H1 (cell line): Measurements from ENCODE around the gene MRPL36. TPM values are rescaled to one million over a fixed set of nuclear protein-coding genes. Genes with fewer than 3 reads are reported as not detected.
A peak's percentile ranks its signal among the peaks of the same experiment; 100 is the strongest.

Experiments used
- CTCF ChIA-PET: fragments of 300-600 bp; sonication (Branson Sonifier 250); formaldehyde crosslinking; loops from one replicate; lab custom pipeline; 2021; ENCODE audit not compliant: partially characterized antibody; lab: Charles Lee
- POLR2A ChIA-PET: fragments of 300-600 bp; sonication (Branson Sonifier 250); formaldehyde crosslinking; loops from one replicate; lab custom pipeline; 2021; ENCODE audit warnings: inconsistent platforms; ENCODE audit not compliant: partially characterized antibody; lab: Charles Lee
- DNase-seq, 2 experiments: peaks; one replicate each; pipeline versions ENCODE4 v3.0.0 to v3.0.0-alpha.2; 2010 to 2022; ENCODE audit warnings: low spot score in 2 of 2, low read depth in 1 of 2, mixed read lengths in 1 of 2
- FAIRE-seq: peaks from 2 replicates; lab custom pipeline; 2011; peaks lifted over from hg19 to GRCh38; lab: Jason Lieb, UNC
- H2AFZ ChIP-seq: 2 replicates; pipeline ENCODE4 v1.8.1; 2012; ENCODE audit warnings: low read length, inconsistent platforms
- H2AK5ac ChIP-seq: 2 replicates; pipeline ENCODE4 v1.6.1; 2013; ENCODE audit warnings: low read depth, low read length
- H2BK120ac ChIP-seq: replicated peaks from 2 replicates; pipeline ENCODE3; 2013; ENCODE audit warnings: low read depth, low read length, inconsistent platforms
- H2BK12ac ChIP-seq: 2 replicates; pipeline ENCODE4 v1.6.1; 2013; ENCODE audit warnings: low read depth, low read length
- H2BK15ac ChIP-seq: 2 replicates; pipeline ENCODE4 v1.6.1; 2013; ENCODE audit warnings: low read length
- H2BK20ac ChIP-seq: 2 replicates; pipeline ENCODE4 v1.6.1; 2013; ENCODE audit warnings: low read length
- H2BK5ac ChIP-seq: 2 replicates; pipeline ENCODE4 v1.6.1; 2013; ENCODE audit warnings: low read depth, low read length
- H3K14ac ChIP-seq: 2 replicates; pipeline ENCODE4 v1.6.1; 2013; ENCODE audit warnings: inconsistent platforms; ENCODE audit not compliant: insufficient read length
- H3K18ac ChIP-seq: 2 replicates; pipeline ENCODE4 v1.6.1; 2013; ENCODE audit warnings: low read length; ENCODE audit errors: extremely low read depth
- H3K23ac ChIP-seq: 2 replicates; pipeline ENCODE4 v1.6.1; 2013; ENCODE audit warnings: inconsistent platforms; ENCODE audit not compliant: insufficient read length
- H3K23me2 ChIP-seq: 2 replicates; pipeline ENCODE4 v1.6.1; 2013; ENCODE audit warnings: low read depth, low read length
- H3K27ac ChIP-seq: 2 replicates; pipeline ENCODE4 v1.6.1; 2011; ENCODE audit warnings: low read depth, low read length, inconsistent platforms
- H3K27me3 ChIP-seq, 4 experiments: replicated peaks in 1 of 4; 1 replicate in 1 of 4; 2 replicates in 3 of 4; pipeline versions ENCODE4 v1.6.1 to v1.8.1; 2011 to 2013; ENCODE audit warnings: low read length in 3 of 4, mild to moderate bottlenecking in 3 of 4, inconsistent platforms in 2 of 4, mixed read lengths in 2 of 4, moderate library complexity in 1 of 4; ENCODE audit not compliant: control insufficient read depth in 3 of 4, insufficient read depth in 3 of 4; ENCODE audit errors: extremely low read depth in 1 of 4
- H3K36me3 ChIP-seq, 4 experiments: 2 replicates each; pipeline versions ENCODE4 v1.6.1 to v1.8.1; 2011 to 2013; ENCODE audit warnings: mild to moderate bottlenecking in 4 of 4, low read length in 3 of 4, moderate library complexity in 2 of 4, control low read depth in 1 of 4, inconsistent platforms in 1 of 4; ENCODE audit not compliant: insufficient read depth in 4 of 4, control insufficient read depth in 2 of 4
- H3K4ac ChIP-seq: replicated peaks from 2 replicates; pipeline ENCODE3; 2013; ENCODE audit warnings: low read length, low read depth, mixed read lengths, inconsistent platforms; ENCODE audit not compliant: insufficient read length
- H3K4me1 ChIP-seq, 4 experiments: replicated peaks in 1 of 4; 1 replicate in 1 of 4; 2 replicates in 3 of 4; pipeline versions ENCODE4 v1.6.1 to v1.8.1; 2011 to 2013; ENCODE audit warnings: low read length in 3 of 4, inconsistent platforms in 2 of 4, mixed read lengths in 1 of 4; ENCODE audit not compliant: insufficient read depth in 4 of 4, control insufficient read depth in 3 of 4
- H3K4me2 ChIP-seq, 2 experiments: 2 replicates each; pipeline versions ENCODE4 v1.6.1 to v1.8.1; 2011 to 2013; ENCODE audit warnings: low read depth in 2 of 2, low read length in 2 of 2, control low read depth in 1 of 2, inconsistent platforms in 1 of 2, mild to moderate bottlenecking in 1 of 2; ENCODE audit not compliant: insufficient read depth in 1 of 2
- H3K4me3 ChIP-seq, 4 experiments: fragments of 200-600, 300-600 bp in 1 of 4; sonication (generic), shearing (Covaris generic), sonication (Bioruptor Twin) in 1 of 4; 2 replicates each; pipeline versions ENCODE4 v1.5.1 to v1.8.1; 2011 to 2016; ENCODE audit warnings: low read length in 4 of 4, low read depth in 3 of 4, control low read depth in 2 of 4, inconsistent platforms in 2 of 4, mild to moderate bottlenecking in 2 of 4, mixed read lengths in 1 of 4, moderate library complexity in 1 of 4; ENCODE audit not compliant: insufficient read depth in 2 of 4; ENCODE audit errors: extremely low read depth in 1 of 4
- H3K56ac ChIP-seq: replicated peaks from 2 replicates; pipeline ENCODE3; 2013; ENCODE audit warnings: low read depth, mild to moderate bottlenecking, mixed read lengths, low read length, inconsistent platforms; ENCODE audit not compliant: insufficient read length
- H3K79me1 ChIP-seq: 2 replicates; pipeline ENCODE4 v1.6.1; 2013; ENCODE audit warnings: low read depth, low read length, control low read depth
- H3K79me2 ChIP-seq, 2 experiments: 2 replicates each; pipeline versions ENCODE4 v1.6.1 to v1.8.1; 2012 to 2013; ENCODE audit warnings: low read length in 2 of 2, mild to moderate bottlenecking in 2 of 2, inconsistent platforms in 1 of 2; ENCODE audit not compliant: insufficient read depth in 2 of 2, control insufficient read depth in 1 of 2
- H3K9ac ChIP-seq, 4 experiments: replicated peaks in 1 of 4; 1 replicate in 1 of 4; 2 replicates in 3 of 4; pipeline versions ENCODE4 v1.6.1 to v1.8.1; 2011 to 2013; ENCODE audit warnings: low read depth in 3 of 4, low read length in 3 of 4, control low read depth in 2 of 4, mild to moderate bottlenecking in 2 of 4, moderate library complexity in 2 of 4, inconsistent platforms in 1 of 4; ENCODE audit errors: extremely low read depth in 1 of 4
- H3K9me3 ChIP-seq, 2 experiments: 2 replicates each; pipeline versions ENCODE4 v1.6.1 to v1.8.1; 2012 to 2013; ENCODE audit warnings: mild to moderate bottlenecking in 2 of 2, moderate library complexity in 2 of 2, control low read depth in 1 of 2, inconsistent platforms in 1 of 2, low read depth in 1 of 2, low read length in 1 of 2, mixed read lengths in 1 of 2; ENCODE audit not compliant: insufficient read depth in 2 of 2
- H4K20me1 ChIP-seq, 2 experiments: replicated peaks in 1 of 2; 2 replicates each; pipeline versions ENCODE3 to v1.8.1; 2011 to 2013; ENCODE audit warnings: inconsistent platforms in 2 of 2, low read length in 2 of 2, mild to moderate bottlenecking in 1 of 2; ENCODE audit not compliant: insufficient read depth in 2 of 2, control insufficient read depth in 1 of 2
- H4K5ac ChIP-seq: 2 replicates; pipeline ENCODE4 v1.6.1; 2013; ENCODE audit warnings: low read length, low read depth, mixed read lengths, inconsistent platforms; ENCODE audit not compliant: insufficient read length
- H4K8ac ChIP-seq: 2 replicates; pipeline ENCODE4 v1.8.0; 2013; ENCODE audit warnings: mild to moderate bottlenecking, moderate library complexity, low read length, inconsistent platforms; ENCODE audit not compliant: insufficient read depth; ENCODE audit errors: extremely low read depth
- H4K91ac ChIP-seq: replicated peaks from 2 replicates; pipeline ENCODE3; 2013; ENCODE audit warnings: low read length, mixed read lengths, inconsistent platforms; ENCODE audit not compliant: insufficient read length
- CTBP2 ChIP-seq: IDR thresholded peaks from 2 replicates; pipeline ENCODE4 v1.7.0; 2011; ENCODE audit warnings: borderline replicate concordance, mild to moderate bottlenecking, moderate library complexity, mixed read lengths, low read length; ENCODE audit not compliant: insufficient read depth, insufficient read length
- FOSL1 ChIP-seq: IDR thresholded peaks from 2 replicates; pipeline ENCODE4 v1.6.1; 2011; ENCODE audit warnings: mild to moderate bottlenecking, low read depth, low read length, moderate library complexity; ENCODE audit not compliant: insufficient read depth
- HDAC2 ChIP-seq, 2 experiments: fragments of 300-600 bp in 1 of 2; sonication (generic) in 1 of 2; IDR thresholded peaks; 2 replicates each; pipeline ENCODE4 v1.6.1; 2011 to 2012; ENCODE audit warnings: low read depth in 2 of 2, low read length in 2 of 2, mild to moderate bottlenecking in 2 of 2, moderate library complexity in 2 of 2, borderline replicate concordance in 1 of 2, inconsistent platforms in 1 of 2
- RBBP5 ChIP-seq: IDR thresholded peaks from 2 replicates; pipeline ENCODE4 v1.7.1; 2012; ENCODE audit warnings: low read depth, mild to moderate bottlenecking, inconsistent platforms, low read length, moderate library complexity, borderline replicate concordance
- RXRA ChIP-seq: IDR thresholded peaks from 2 replicates; pipeline ENCODE4 v1.6.1; 2011; ENCODE audit warnings: low read depth, mild to moderate bottlenecking, low read length, moderate library complexity; ENCODE audit not compliant: insufficient read depth
- SIRT6 ChIP-seq: IDR thresholded peaks from one replicate; pipeline ENCODE4 v1.7.1; 2012; ENCODE audit warnings: low read length, inconsistent platforms
- SRF ChIP-seq: IDR thresholded peaks from 2 replicates; pipeline ENCODE4 v1.6.1; 2011; ENCODE audit warnings: mild to moderate bottlenecking, low read depth, low read length, moderate library complexity
- SUZ12 ChIP-seq: fragments of 200-600 bp; sonication (generic); IDR thresholded peaks from 2 replicates; pipeline ENCODE4 v1.6.1; 2012; ENCODE audit warnings: mild to moderate bottlenecking, inconsistent platforms, low read length, moderate library complexity, mixed read lengths
- TBP ChIP-seq: IDR thresholded peaks from 2 replicates; pipeline ENCODE4 v1.6.1; 2011; ENCODE audit warnings: low read depth, low read length, improper control_type of control experiment
- TEAD4 ChIP-seq: IDR thresholded peaks from 2 replicates; pipeline ENCODE4 v1.6.1; 2012; ENCODE audit warnings: low read depth, low read length, inconsistent platforms, mixed read lengths
- YY1 ChIP-seq: IDR thresholded peaks from 2 replicates; pipeline ENCODE4 v1.6.1; 2011; ENCODE audit warnings: low read depth, mild to moderate bottlenecking, low read length
- ZNF274 ChIP-seq: IDR thresholded peaks from 2 replicates; pipeline ENCODE4 v1.7.0; 2012; ENCODE audit warnings: low read length, borderline replicate concordance; ENCODE audit errors: extremely low read depth
- WGBS, 2 experiments: shearing (Covaris generic) in 1 of 2; methylation state at CpG; one replicate each; pipeline versions ENCODE4 v1.1.6 to v1.1.7; 2013 to 2015; ENCODE audit warnings: low lambda C conversion rate in 2 of 2, mixed read lengths in 2 of 2, inconsistent platforms in 1 of 2, low coverage in 1 of 2, missing lambda C conversion rate in 1 of 2; ENCODE audit not compliant: insufficient replicate concordance in 2 of 2, insufficient coverage in 1 of 2, insufficient read length in 1 of 2; ENCODE audit errors: extremely low coverage in 1 of 2, missing lambda C conversion rate in 1 of 2; 5-methylcytosine and 5-hydroxymethylcytosine counted together
- polyA plus RNA-seq, 7 experiments: library from polyadenylated mRNA; depleted of rRNA in 3 of 7; stranded (reverse) in 5 of 7; unstranded in 2 of 7; fragments of >200 nt in 5 of 7; fragments of 200-250 nt in 2 of 7; gene quantifications; 1 replicate in 5 of 7; 2 replicates in 1 of 7; 4 replicates in 1 of 7; pipeline versions ENCODE4 v1.2.1 to v1.2.3, GENCODE V29; 2011 to 2013; ENCODE audit warnings: missing spikeins in 2 of 7, mixed read lengths in 2 of 7
- total RNA-seq: library from RNA; stranded (reverse); fragmentation: NEBNext Ultra II Directional; extraction: Animal tissue kit (Norgen Biotek cat#: 25700); gene quantifications from 2 replicates; pipeline ENCODE4 v1.2.1, GENCODE V29; 2021

MRPL36 gene
- total and polyA plus RNA-seq, 2 of the 8 experiments (the other 6 are each of a cell fraction or from before 2014, with no cell fraction given): 56.3 to 81.5 TPM

- CTCF ChIA-PET: interaction anchor here (0.8 to 4.7 kb wide), 17 partner anchors 9 to 277 kb away, joined by 3 to 27 read pairs (median 5); no protein-coding TSS in a partner anchor
- POLR2A ChIA-PET: interaction anchor here (1.0 kb wide), 1 partner anchor 39 kb away, joined by 3 read pairs; the partner anchor contains the start of gene NDUFS6
- TF ChIP-seq FOSL1 (no peak), SUZ12 (no peak), YY1 (no peak), CTBP2 (no peak), SRF (no peak), ZNF274 (no peak), TEAD4 (no peak), TBP (no peak), RXRA (no peak), HDAC2 (IDR thresholded peaks at IDR 0.05; ENCODE audit: borderline replicate concordance in 1 of 2, low read depth in 2 of 2, low read length in 2 of 2) (no peak), RBBP5 (no peak), SIRT6 (no peak)
These were observed 37.3 kb downstream of the MRPL36 start for GRCh38 chr5:1762121-1762882.

More at GRCh38 chr5:1762121-1762882, 37.3 kb downstream of the MRPL36 start:
- no peak overlapping the region for H3K9ac ChIP-seq
- no peaks in the 10 kb centered on the region; a peak in 1 of 7 replicates for H3K27me3 ChIP-seq
- no peak overlapping the region for H2BK5ac ChIP-seq
- no peak overlapping the region for H3K4ac ChIP-seq
- H3K9me3 ChIP-seq: peaks cover 0 to 3% of the 10 kb centered on the region in 2 experiments; a peak in 1 of 4 replicates
- H3K36me3 ChIP-seq: no peaks in the 10 kb centered on the region
- no peak overlapping the region for H2BK120ac ChIP-seq
- no peak overlapping the region for H3K4me3 ChIP-seq
- H3K4me2 ChIP-seq: no peak overlapping the region
- peaks cover 0 to 6% (median 0%) of the 10 kb centered on the region in 4 experiments; a peak in 5 of 7 replicates for H3K4me1 ChIP-seq
- 0 out of 2 replicates have a peak overlapping the region, but pooled peaks have one; percentile 16 for H2BK15ac ChIP-seq
- no peaks in the 10 kb centered on the region for H3K23me2 ChIP-seq
- no peak overlapping the region for H2BK20ac ChIP-seq
- no peak overlapping the region for H4K91ac ChIP-seq
- no peak overlapping the region; the same call in 1 of the 2 replicates for H4K8ac ChIP-seq
- H3K23ac ChIP-seq: no peak overlapping the region
- H4K20me1 ChIP-seq: no peaks in the 10 kb centered on the region
- no peak overlapping the region for H3K14ac ChIP-seq
- H3K27ac ChIP-seq: no peak overlapping the region
- no peak overlapping the region for H4K5ac ChIP-seq
- no peak overlapping the region for H3K56ac ChIP-seq
- FAIRE-seq: no peak
- 91% methylated on average over 25 of the region's 25 CpGs; no CpG with 5 or more reads in 1 of the 2 experiments for WGBS, 2 experiments
- peak in 1 of 2 experiments; percentile 41 for DNase-seq
- no peaks in the 10 kb centered on the region for H3K79me2 ChIP-seq
- H3K79me1 ChIP-seq: no peaks in the 10 kb centered on the region
- H2BK12ac ChIP-seq: no peak overlapping the region
- no peak overlapping the region for H3K18ac ChIP-seq
- no peak overlapping the region for H2AFZ ChIP-seq
- no peak overlapping the region for H2AK5ac ChIP-seq
